ENCODE data around the gene GPR149.

Gene GPR149

GRCh38 chr3:154345422-154346122 is 84.4 kb downstream of the GPR149 start:
- no peak for DNase-seq (ENCODE audit: low read depth)

- DNase-seq (ENCODE audit: low read depth): no peak
These were observed 91.4 kb downstream of the GPR149 start for GRCh38 chr3:154338570-154338969.

- DNase-seq (ENCODE audit: low read depth): no peak
These were observed 92.0 kb downstream of the GPR149 start for GRCh38 chr3:154338008-154338407.

GRCh38 chr3:154334973-154335420 is 95.0 kb downstream of the GPR149 start:
- DNase-seq (ENCODE audit: low read depth): no peak

- no peak for DNase-seq (ENCODE audit: low read depth)
These were observed 102.1 kb downstream of the GPR149 start for GRCh38 chr3:154327871-154328270.

GRCh38 chr3:154324919-154325318 is 105.1 kb downstream of the GPR149 start:
- no peak for DNase-seq (ENCODE audit: low read depth)

- DNase-seq (ENCODE audit: low read depth): peak; percentile 79
These were observed 105.9 kb downstream of the GPR149 start, which contains the start of gene DHX36 for GRCh38 chr3:154323891-154324738. Gene DHX36, minus strand, starts transcription at chr3:154324487. Its CDS starts 71 bp downstream, at chr3:154324416.

- no peak for DNase-seq (ENCODE audit: low read depth)
These were observed 112.8 kb downstream of the GPR149 start for GRCh38 chr3:154316974-154317767.

- DNase-seq (ENCODE audit: low read depth): no peak
These were observed 115.8 kb downstream of the GPR149 start for GRCh38 chr3:154314152-154314551.

GRCh38 chr3:154310840-154311239 is 119.2 kb downstream of the GPR149 start:
- no peak for DNase-seq (ENCODE audit: low read depth)

GRCh38 chr3:154307363-154307762 is 122.6 kb downstream of the GPR149 start:
- DNase-seq (ENCODE audit: low read depth): no peak

- DNase-seq (ENCODE audit: low read depth): no peak
These were observed 125.1 kb downstream of the GPR149 start for GRCh38 chr3:154304936-154305335.

GRCh38 chr3:154304116-154304786 is 125.7 kb downstream of the GPR149 start:
- DNase-seq (ENCODE audit: low read depth): no peak

- DNase-seq (ENCODE audit: low read depth): no peak
These were observed 128.4 kb downstream of the GPR149 start for GRCh38 chr3:154301561-154301960.

GRCh38 chr3:154294016-154294415 is 136.0 kb downstream of the GPR149 start:
- DNase-seq (ENCODE audit: low read depth): no peak

GRCh38 chr3:154290187-154290586 is 139.8 kb downstream of the GPR149 start:
- DNase-seq (ENCODE audit: low read depth): no peak

All from stimulated activated CD8-positive, alpha-beta memory T cell treated with anti-CD3 and anti-CD28 coated beads, Interleukin-12 subunit alpha, Interleukin-12 subunit beta, amount 100 ng/mL, for 4 hours (primary cell).